Measurements from ENCODE around the gene ITCH. TPM values are rescaled to one million over a fixed set of nuclear protein-coding genes. Genes with fewer than 3 reads are reported as not detected.

ITCH gene
- total and polyA plus RNA-seq, 2 of the 8 experiments (the other 6 are each of a cell fraction or from before 2014, with no cell fraction given): 3.9 to 45.2 TPM

GRCh38 chr20:34559311-34560140 lies 196.5 kb downstream of the ITCH start:
- no peak overlapping the region for H2BK12ac ChIP-seq (ENCODE audit: low read depth, low read length)
- H4K5ac ChIP-seq (ENCODE audit: insufficient read length, low read depth, low read length): no peak overlapping the region
- DNase-seq (ENCODE audit: low read depth in 1 of 2, low spot score in 2 of 2) (no peak), FAIRE-seq (no peak)
- H3K18ac ChIP-seq (ENCODE audit: extremely low read depth, low read length): no peak overlapping the region
- no peaks in the 10 kb centered on the region for H3K79me2 ChIP-seq (ENCODE audit: control insufficient read depth in 1 of 2, insufficient read depth in 2 of 2, low read length in 2 of 2)
- H3K27ac ChIP-seq (ENCODE audit: low read depth, low read length): no peak overlapping the region
- H4K91ac ChIP-seq (replicated peaks; ENCODE audit: insufficient read length, low read length): no peak overlapping the region
- peak overlapping the region in 2 of 4 experiments; percentile 52 to 80; a peak in 4 of 8 replicates for H3K4me3 ChIP-seq (ENCODE audit: extremely low read depth in 1 of 4, insufficient read depth in 2 of 4, low read depth in 3 of 4, low read length in 4 of 4)
- 62% methylated on average over 28 of the region's 43 CpGs; no CpG with 5 or more reads in 1 of the 2 experiments for WGBS, 2 experiments (ENCODE audit: extremely low coverage in 1 of 2, insufficient coverage in 1 of 2, insufficient read length in 1 of 2, insufficient replicate concordance in 2 of 2, low coverage in 1 of 2, low lambda C conversion rate in 2 of 2, missing lambda C conversion rate in 1 of 2)
- no peak overlapping the region for H2BK5ac ChIP-seq (ENCODE audit: low read depth, low read length)
- H4K20me1 ChIP-seq (replicated peaks in 1 of 2; ENCODE audit: control insufficient read depth in 1 of 2, insufficient read depth in 2 of 2, low read length in 2 of 2): peaks cover 0 to 5% of the 10 kb centered on the region in 2 experiments
- ChIA-PET POLR2A (ENCODE audit: partially characterized antibody) (interaction anchor here (0.9 to 3.2 kb wide), 6 partner anchors 9 to 148 kb away, joined by 3 to 8 read pairs (median 4); no protein-coding TSS in a partner anchor), CTCF (ENCODE audit: partially characterized antibody) (interaction anchor here (0.8 to 6.2 kb wide), 8 partner anchors 9 to 148 kb away, joined by 3 to 48 read pairs (median 4); no protein-coding TSS in a partner anchor)
- H3K4me2 ChIP-seq (ENCODE audit: insufficient read depth in 1 of 2, low read depth in 2 of 2, low read length in 2 of 2): peak overlapping the region; percentile 56 to 59
- H4K8ac ChIP-seq (ENCODE audit: extremely low read depth, insufficient read depth, low read length): peak overlapping the region; percentile 68; the same call in 1 of the 2 replicates
- H3K4ac ChIP-seq (replicated peaks; ENCODE audit: insufficient read length, low read depth, low read length): no peak overlapping the region
- H3K14ac ChIP-seq (ENCODE audit: insufficient read length): no peak overlapping the region
- H3K36me3 ChIP-seq (ENCODE audit: control insufficient read depth in 2 of 4, insufficient read depth in 4 of 4, low read length in 3 of 4): no peaks in the 10 kb centered on the region
- H3K56ac ChIP-seq (replicated peaks; ENCODE audit: insufficient read length, low read depth, low read length): no peak overlapping the region
- H3K9me3 ChIP-seq (ENCODE audit: insufficient read depth in 2 of 2, low read depth in 1 of 2, low read length in 1 of 2): no peaks in the 10 kb centered on the region
- H2BK20ac ChIP-seq (ENCODE audit: low read length): no peak overlapping the region
- no peak overlapping the region for H2BK15ac ChIP-seq (ENCODE audit: low read length)
- no peak overlapping the region for H2BK120ac ChIP-seq (replicated peaks; ENCODE audit: low read depth, low read length)
- H3K27me3 ChIP-seq (replicated peaks in 1 of 4; ENCODE audit: control insufficient read depth in 3 of 4, extremely low read depth in 1 of 4, insufficient read depth in 3 of 4, low read length in 3 of 4): peaks cover 0 to 2% (median 0%) of the 10 kb centered on the region in 4 experiments; a peak in 1 of 7 replicates
- no peak overlapping the region for H2AK5ac ChIP-seq (ENCODE audit: low read depth, low read length)
- H2AFZ ChIP-seq (ENCODE audit: low read length): no peak overlapping the region
- no peaks in the 10 kb centered on the region; the same call in 1 of the 2 replicates for H3K79me1 ChIP-seq (ENCODE audit: low read depth, low read length)
- peaks cover 0 to 2% (median 0%) of the 10 kb centered on the region in 4 experiments; a peak in 1 of 7 replicates for H3K4me1 ChIP-seq (replicated peaks in 1 of 4; ENCODE audit: control insufficient read depth in 3 of 4, insufficient read depth in 4 of 4, low read length in 3 of 4)
- H3K9ac ChIP-seq (replicated peaks in 1 of 4; ENCODE audit: extremely low read depth in 1 of 4, low read depth in 3 of 4, low read length in 3 of 4): no peak overlapping the region
- H3K23me2 ChIP-seq (ENCODE audit: low read depth, low read length): peaks cover 3% of the 10 kb centered on the region; the same call in 1 of the 2 replicates
- H3K23ac ChIP-seq (ENCODE audit: insufficient read length): no peak overlapping the region
- TF ChIP-seq RXRA (IDR thresholded peaks at IDR 0.05; ENCODE audit: insufficient read depth, low read depth, low read length) (0 out of 2 replicates have a peak, but pooled peaks have one; percentile 36), EGR1 (IDR thresholded peaks at IDR 0.05; ENCODE audit: borderline replicate concordance, low read depth, low read length) (no peak)
- TF ChIP-seq, protein P1, sequence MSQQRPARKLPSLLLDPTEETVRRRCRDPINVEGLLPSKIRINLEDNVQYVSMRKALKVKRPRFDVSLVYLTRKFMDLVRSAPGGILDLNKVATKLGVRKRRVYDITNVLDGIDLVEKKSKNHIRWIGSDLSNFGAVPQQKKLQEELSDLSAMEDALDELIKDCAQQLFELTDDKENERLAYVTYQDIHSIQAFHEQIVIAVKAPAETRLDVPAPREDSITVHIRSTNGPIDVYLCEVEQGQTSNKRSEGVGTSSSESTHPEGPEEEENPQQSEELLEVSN (IDR thresholded peaks at IDR 0.05): 0 out of 2 replicates have a peak, but pooled peaks have one; percentile 24
